ENCODE measurements around the gene CDKAL1. TPM values are rescaled to one million over a fixed set of nuclear protein-coding genes. Genes with fewer than 3 reads are reported as not detected.
A peak's percentile ranks its signal among the peaks of the same experiment; 100 is the strongest.
"Not testable (repeated sequence)": the region's sequence is repeated elsewhere in the genome, so short reads cannot be mapped to it uniquely, and the experiment has no call there.

The CDKAL1 gene
- total RNA-seq, result 8.4 TPM
- long read RNA-seq, partial matches to known transcripts, result 1 of 8 reads
- long read RNA-seq, other reads (novel, unspliced or antisense), result 5 of 8 reads

GRCh38 chr6:20534295-20535262 is at the start of gene CDKAL1:
TSS of gene CDKAL1 (plus strand) at chr6:20534457. CDS start at chr6:20546351, 11,894 bp downstream.
- intact Hi-C loops (cut with DNase I), result loop anchor here (5.0 kb wide), 1 partner anchor 322 kb away; the partner anchor contains the start of gene MBOAT1
- DNase-seq (ENCODE audit: low spot score), result peak; percentile 96

GRCh38 chr6:20486641-20487040 is 47.6 kb upstream of the CDKAL1 start:
- intact Hi-C loops (cut with DNase I), result no loop called here
- DNase-seq (ENCODE audit: low spot score), result no peak

GRCh38 chr6:20487669-20488375 is 46.4 kb upstream of the CDKAL1 start:
- intact Hi-C loops (cut with DNase I), result no loop called here
- DNase-seq (ENCODE audit: low spot score), result no peak

- intact Hi-C loops (cut with DNase I), result no loop called here
- no peak for DNase-seq (ENCODE audit: low spot score)
Observed at GRCh38 chr6:20490591-20490990, 43.7 kb upstream of the CDKAL1 start.

GRCh38 chr6:20492099-20492498 is 42.2 kb upstream of the CDKAL1 start:
- no peak for DNase-seq (ENCODE audit: low spot score)
- intact Hi-C loops (cut with DNase I), result no loop called here

GRCh38 chr6:20497216-20498040 is 36.8 kb upstream of the CDKAL1 start:
- DNase-seq (ENCODE audit: low spot score), result no peak
- intact Hi-C loops (cut with DNase I), result no loop called here

GRCh38 chr6:20498041-20498385 is 36.2 kb upstream of the CDKAL1 start:
- intact Hi-C loops (cut with DNase I), result no loop called here
- DNase-seq (ENCODE audit: low spot score), result no peak

- DNase-seq (ENCODE audit: low spot score), result no peak
- intact Hi-C loops (cut with DNase I), result no loop called here
Observed at GRCh38 chr6:20509212-20509611, 25.0 kb upstream of the CDKAL1 start.

- DNase-seq (ENCODE audit: low spot score), result no peak
- intact Hi-C loops (cut with DNase I), result no loop called here
Observed at GRCh38 chr6:20511852-20512251, 22.4 kb upstream of the CDKAL1 start.

GRCh38 chr6:20525208-20525607 is 9.0 kb upstream of the CDKAL1 start:
- intact Hi-C loops (cut with DNase I), result loop anchor here (5.0 kb wide), 1 partner anchor 433 kb away; no protein-coding TSS in a partner anchor
- not testable (repeated sequence) for DNase-seq (ENCODE audit: low spot score)

GRCh38 chr6:20529086-20529448 is 5.2 kb upstream of the CDKAL1 start:
- intact Hi-C loops (cut with DNase I), result loop anchor here (2.0 to 5.0 kb wide), 2 partner anchors 238 to 437 kb away; no protein-coding TSS in a partner anchor
- DNase-seq (ENCODE audit: low spot score), result not testable (repeated sequence)

GRCh38 chr6:20532881-20533280 is 1.4 kb upstream of the CDKAL1 start:
- no peak for DNase-seq (ENCODE audit: low spot score)
- intact Hi-C loops (cut with DNase I), result loop anchor here (5.0 kb wide), 1 partner anchor 321 kb away; the partner anchor contains the start of gene MBOAT1

GRCh38 chr6:20533746-20534294 is 437 bp upstream of the CDKAL1 start:
- DNase-seq (ENCODE audit: low spot score), result no peak
- intact Hi-C loops (cut with DNase I), result loop anchor here (5.0 kb wide), 1 partner anchor 322 kb away; the partner anchor contains the start of gene MBOAT1

- intact Hi-C loops (cut with DNase I), result no loop called here
- no peak for DNase-seq (ENCODE audit: low spot score)
Observed at GRCh38 chr6:20538131-20538662, 3.9 kb downstream of the CDKAL1 start.

- intact Hi-C loops (cut with DNase I), result no loop called here
- DNase-seq (ENCODE audit: low spot score), result no peak
Observed at GRCh38 chr6:20538907-20539306, 4.7 kb downstream of the CDKAL1 start.

- intact Hi-C loops (cut with DNase I), result no loop called here
- no peak for DNase-seq (ENCODE audit: low spot score)
Observed at GRCh38 chr6:20539387-20539786, 5.1 kb downstream of the CDKAL1 start.

- intact Hi-C loops (cut with DNase I), result no loop called here
- DNase-seq (ENCODE audit: low spot score), result no peak
Observed at GRCh38 chr6:20540683-20541082, 6.4 kb downstream of the CDKAL1 start.

GRCh38 chr6:20541382-20541781 is 7.1 kb downstream of the CDKAL1 start:
- DNase-seq (ENCODE audit: low spot score), result no peak
- intact Hi-C loops (cut with DNase I), result no loop called here
